Activated CD8-positive, alpha-beta memory T cell treated with anti-CD3 and anti-CD28 coated beads, Interleukin-2, amount 50 U/mL, for 1 hour (primary cell): ENCODE measurements around the gene NAV3.

Experiments
- DNase-seq: peaks from one replicate; pipeline ENCODE4 v3.0.0-alpha.2; 2020; ENCODE audit errors: extremely low read depth

NAV3 gene

GRCh38 chr12:77830583-77831351 is at the start of gene NAV3:
NAV3 (plus strand) TSS chr12:77830894; CDS start chr12:77831462, 568 bp downstream.
- no peak for DNase-seq

- no peak for DNase-seq
Observed at GRCh38 chr12:77782034-77782433, 48.7 kb upstream of the NAV3 start.

DNA sequence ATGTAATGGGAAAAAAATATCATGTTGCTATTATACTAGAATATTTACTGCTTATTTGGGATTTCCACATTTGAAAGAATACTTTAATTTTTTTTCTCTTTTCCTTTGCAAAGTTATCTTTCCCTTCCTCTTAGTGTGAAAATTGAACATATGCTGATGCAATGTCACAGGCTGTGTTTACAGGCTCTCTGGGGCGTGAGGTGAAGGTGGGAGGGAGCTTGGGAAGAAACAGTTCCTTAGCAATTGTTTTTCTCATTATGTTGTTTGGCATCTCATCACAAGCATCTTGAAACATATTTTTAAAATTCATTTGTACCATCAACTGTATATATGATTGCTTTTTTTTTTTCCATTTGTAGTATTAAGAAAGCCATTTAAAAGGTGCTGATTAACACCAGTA is 47.9 kb upstream of the NAV3 start:
- no peak for DNase-seq

DNA sequence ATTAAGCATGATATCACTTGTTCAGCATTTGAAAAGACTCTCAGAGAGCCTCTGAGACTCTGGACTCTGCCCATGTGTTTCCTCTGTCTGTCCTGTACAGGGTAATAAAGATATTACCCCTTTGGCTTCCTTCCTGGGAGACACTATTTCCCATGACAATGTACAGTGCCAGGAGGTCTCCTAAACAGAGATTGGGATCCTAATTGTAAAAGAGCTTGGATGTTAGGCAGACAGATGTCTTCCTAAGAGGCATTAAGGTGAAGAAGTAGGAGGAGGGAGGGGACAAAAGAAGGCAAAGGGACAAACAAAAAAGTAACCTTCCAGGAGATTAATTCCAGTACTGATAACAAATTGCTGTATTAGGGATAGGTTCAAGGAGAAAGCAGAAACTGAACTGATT is 45.5 kb upstream of the NAV3 start:
- DNase-seq: no peak

- no peak for DNase-seq
Observed at GRCh38 chr12:77786675-77787074, 44.0 kb upstream of the NAV3 start.

- no peak for DNase-seq
Observed at GRCh38 chr12:77788231-77789168, 42.2 kb upstream of the NAV3 start.

DNA sequence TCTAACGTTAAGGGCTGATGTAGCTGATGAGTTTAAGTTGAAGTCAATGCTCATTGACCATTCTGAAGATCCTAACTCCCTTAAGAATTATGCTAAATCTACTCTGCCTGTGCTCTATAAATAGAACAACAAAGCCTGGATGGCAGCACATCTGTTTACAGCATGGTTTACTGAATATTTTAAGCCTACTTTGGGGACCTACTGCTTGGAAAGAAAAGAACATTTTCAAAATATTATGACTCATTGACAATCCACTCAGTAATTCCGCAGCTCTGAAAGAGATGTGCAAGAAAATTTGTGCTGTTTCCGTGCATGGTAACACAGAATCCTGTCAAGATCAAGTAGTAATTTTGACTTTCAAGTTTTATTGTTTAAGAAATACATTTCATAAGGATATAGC is 35.0 kb upstream of the NAV3 start:
- no peak for DNase-seq

DNA sequence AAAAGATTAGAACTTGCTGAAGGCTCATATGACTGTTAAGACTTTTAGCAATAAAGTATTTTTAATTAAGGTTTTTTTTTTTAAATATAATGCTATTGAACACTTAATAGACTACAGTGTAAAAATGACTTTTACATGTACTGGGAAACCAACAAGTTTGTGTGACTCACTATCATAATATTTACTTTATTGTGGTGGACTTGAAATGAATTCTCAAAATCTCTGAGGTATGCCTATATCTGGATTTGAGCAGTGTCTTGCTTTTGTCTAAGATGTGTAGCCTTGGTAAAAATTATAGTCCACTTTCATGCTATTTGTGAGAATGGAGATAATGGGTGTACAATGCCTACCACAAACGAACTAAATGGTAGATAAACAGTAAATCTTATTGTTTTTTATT is 33.9 kb upstream of the NAV3 start:
- DNase-seq: no peak

- no peak for DNase-seq
Observed at GRCh38 chr12:77800501-77800900, 30.2 kb upstream of the NAV3 start.

- no peak for DNase-seq
Observed at GRCh38 chr12:77808534-77808933, 22.2 kb upstream of the NAV3 start.

DNA sequence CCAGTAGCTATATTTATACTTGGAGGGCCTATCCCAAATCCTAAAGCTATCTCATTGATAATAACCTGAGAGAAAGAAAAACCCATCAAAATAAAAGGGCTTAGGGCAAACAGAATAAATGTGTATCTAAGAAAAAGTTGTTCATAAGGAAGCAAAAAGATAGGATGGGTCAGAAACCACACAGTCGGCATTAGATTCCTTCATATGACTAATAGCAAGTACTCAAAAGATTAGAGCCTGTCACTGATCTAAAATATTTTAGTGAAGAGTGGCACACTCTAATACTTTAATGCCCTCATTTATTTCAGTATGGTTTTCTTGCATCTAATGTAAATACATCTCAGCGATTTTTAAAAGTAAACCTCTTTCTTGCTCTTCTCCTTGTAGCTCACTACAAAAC is 17.1 kb upstream of the NAV3 start:
- no peak for DNase-seq

DNA sequence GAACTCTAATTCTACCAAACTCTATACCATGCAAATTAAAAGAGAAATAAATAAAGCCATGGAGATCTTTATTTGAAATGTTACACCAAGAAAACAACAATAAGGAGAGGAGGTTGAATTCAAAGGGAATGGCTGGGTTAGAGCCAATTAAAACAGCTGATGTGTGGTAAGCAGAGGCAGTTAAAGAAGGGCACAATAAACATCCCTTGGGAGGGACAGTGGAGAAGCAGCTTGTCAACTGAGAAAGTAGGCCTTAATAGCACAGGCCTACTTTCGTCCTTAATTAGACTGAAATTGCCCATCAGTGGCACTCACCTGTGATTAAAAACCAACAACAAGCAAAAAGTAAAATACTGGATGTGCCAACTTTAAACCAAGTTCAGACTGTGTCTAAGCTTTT is 16.3 kb upstream of the NAV3 start:
- no peak for DNase-seq

DNA sequence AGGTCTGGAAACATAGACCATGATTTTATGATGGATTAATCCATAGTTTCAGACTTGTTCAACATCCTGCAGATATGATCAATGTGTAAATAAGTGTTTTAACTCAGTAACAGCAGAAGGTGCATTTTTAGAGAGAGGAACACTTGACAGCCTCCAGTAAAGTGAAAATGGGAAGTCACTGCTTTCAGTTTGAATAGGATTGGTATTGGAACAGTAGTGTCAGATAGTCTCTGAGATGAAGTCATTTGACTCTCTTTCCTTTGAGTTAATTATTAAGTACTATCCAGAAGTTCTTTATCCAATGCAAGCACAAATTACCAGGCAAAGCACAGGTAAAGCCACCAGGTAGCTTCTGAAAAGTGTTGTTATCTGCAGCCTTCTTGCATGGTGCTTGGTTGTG is 14.5 kb upstream of the NAV3 start:
- no peak for DNase-seq

DNA sequence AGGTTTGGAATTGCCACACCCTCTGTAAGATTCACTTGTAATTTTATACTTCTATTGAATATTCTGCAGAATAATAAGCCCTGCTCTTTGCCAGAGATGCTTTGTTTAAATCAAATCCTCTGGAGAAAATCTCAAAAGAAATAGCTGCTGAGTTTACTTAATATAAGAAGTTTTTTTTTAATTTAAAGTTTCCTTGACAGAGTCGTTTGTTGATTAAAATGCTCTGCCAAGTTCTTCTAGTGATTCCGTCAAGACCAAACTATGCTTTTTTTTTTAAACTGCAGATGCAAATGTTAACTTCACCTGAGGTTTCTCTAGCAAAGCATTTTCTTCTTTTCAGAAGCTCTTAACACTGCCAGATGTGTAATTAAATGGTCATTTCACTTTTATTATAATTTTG is 13.4 kb upstream of the NAV3 start:
- no peak for DNase-seq

DNA sequence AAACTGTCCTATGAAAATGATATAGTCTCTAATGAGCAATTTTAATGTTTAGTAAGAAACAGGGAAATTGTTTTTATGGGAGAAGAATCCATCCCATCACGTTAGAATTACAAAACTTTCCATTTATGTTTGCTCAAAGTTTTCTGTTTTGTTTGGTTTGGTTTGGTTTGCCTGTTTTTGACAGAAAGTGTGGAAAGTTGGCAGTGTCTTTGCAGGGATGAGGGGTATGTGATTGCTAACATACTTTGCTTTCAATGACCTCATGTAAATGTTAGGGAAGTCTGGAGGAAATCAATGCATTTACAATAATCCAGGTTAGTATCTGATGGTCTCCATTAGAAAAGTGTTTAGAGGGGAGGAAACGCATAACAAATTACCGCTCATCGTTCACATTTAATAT is 12.3 kb upstream of the NAV3 start:
- DNase-seq: no peak

DNA sequence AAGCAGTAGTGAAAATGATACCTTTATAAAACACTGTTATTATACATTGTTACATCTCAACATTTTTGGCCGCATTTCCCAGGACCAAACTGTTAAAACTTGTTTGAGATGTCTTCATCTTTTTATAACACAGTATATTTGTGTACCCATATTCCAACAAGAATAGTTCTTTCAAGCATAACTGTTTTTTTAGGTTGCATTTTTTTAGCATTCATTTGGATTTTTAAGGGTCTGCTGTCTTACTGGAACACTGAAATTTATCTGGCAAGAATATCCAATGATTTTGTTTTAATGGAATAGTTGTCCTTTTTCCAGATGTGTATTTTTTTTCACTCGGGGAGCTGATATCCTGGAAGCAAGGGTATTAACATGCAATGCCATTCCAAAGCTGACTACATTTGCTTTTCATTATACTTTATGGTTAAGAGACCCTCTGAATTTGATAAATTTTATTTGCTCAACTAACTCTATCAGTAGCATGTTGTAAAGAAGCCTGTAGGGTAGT is 8.9 kb upstream of the NAV3 start:
- no peak for DNase-seq

- no peak for DNase-seq
Observed at GRCh38 chr12:77833329-77833728, 2.6 kb downstream of the NAV3 start.

DNA sequence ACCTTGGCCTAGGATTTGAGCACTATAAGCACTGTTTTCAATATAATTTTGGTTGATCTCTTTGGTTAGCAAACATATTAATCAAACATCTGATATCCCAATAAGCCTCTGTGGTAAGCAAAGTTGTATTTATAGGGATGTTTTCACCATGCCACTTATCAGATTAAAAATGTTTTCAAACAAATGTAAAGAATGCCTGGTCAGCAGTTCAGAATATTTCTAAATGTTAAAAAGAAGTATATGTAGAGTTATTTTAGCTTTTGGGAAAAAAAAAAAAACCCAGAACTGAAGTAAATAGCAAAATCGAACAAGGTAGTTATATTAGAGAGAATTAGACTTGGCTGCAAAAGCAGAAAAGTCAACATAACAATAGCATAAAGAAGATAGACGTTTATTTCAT is 3.9 kb downstream of the NAV3 start:
- no peak for DNase-seq

GRCh38 chr12:77835969-77836368 is 5.3 kb downstream of the NAV3 start:
- no peak for DNase-seq

DNA sequence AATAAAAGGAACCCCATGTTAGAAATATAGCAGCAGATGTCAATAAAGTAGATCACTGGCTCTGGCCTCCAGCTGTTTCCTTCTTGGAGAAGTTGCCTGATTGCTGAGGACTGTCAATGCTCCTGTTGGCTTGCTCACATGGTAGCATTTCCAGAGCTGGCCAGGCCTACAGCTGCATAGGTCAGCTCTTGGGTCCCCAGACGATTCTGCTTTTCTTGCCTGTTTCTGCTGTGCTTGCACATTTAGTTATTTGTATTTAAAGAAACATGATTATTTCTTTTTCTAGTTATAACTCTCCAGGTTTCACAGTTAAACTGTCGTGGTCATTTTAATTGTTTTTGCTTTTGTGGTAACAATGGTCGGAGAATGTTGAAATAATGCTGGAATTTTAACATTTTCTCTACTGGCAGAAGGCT is 7.2 kb downstream of the NAV3 start:
- no peak for DNase-seq

GRCh38 chr12:77841521-77841920 is 10.8 kb downstream of the NAV3 start:
- no peak for DNase-seq

DNA sequence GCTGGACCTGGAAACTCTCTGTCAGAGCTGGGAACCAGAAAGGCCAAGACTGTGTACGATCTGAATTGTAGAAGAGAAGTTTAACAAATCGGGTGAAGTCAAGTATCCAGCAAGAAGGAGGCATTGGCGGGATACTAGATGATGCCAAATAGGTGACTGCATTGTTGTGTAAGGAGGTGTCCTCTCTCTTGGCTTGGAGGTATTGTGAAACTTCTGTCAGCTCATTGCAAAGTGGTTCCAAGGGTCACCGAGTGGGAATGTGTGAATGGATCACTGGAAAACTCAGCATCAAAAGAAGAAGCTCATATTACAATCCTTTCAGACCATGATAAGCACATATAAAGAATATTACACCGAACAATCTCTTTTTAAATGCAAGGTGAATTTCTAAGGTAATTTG is 11.7 kb downstream of the NAV3 start:
- DNase-seq: no peak

- no peak for DNase-seq
Observed at GRCh38 chr12:77845831-77846230, 15.1 kb downstream of the NAV3 start.
